ENCODE results near the gene NCS1.

DNA sequence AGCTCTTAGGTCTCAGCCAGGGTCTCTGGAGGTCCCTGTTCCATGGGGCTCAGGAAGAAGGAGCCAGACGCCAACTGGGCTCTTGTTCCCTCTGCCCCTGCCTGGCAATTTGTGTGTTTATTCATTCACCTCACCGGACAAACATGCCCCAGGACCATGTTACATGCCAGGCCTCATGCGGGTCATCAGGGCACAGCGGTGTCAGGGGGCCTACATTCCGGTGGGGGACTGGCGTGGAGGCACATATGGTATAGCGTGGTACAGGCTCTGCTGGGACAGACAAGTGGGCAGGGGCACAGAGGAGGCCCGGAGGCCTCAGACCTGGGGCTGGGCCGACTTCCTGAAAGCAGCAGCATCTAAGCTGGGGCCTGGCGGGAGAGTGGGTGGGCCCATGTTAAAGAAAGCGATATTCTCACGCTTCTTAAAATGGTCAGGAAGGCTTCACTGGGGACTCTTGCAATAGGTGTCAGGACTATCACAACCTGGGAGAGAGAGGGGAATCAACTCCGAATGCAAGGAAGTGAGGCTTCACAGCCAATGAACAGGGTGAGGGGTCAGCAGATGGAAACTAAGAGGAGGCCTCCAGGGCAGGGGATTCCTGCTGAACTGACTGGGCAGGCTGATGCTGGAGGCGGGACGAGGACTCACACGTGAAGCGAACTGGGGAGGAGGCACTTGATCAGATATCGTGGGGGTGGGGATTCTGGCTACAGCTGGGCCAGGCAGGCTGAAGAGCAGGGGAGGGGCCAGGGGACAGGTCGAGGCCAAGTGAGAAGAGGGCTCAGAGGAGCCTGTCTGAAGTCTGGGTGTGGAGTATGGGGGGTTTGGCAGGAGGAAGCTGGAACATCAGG is 41.9 kb downstream of the NCS1 start:
- TF ChIP-seq CTCF (conservative IDR thresholded peaks at IDR 0.05; ENCODE audit: low read length) (no peak), EZH2phosphoT487 (IDR thresholded peaks at IDR 0.05; ENCODE audit: borderline replicate concordance) (no peak)

Data from Loucy (cell line).